GOT3 (cell line): Measurements from ENCODE around the gene UCMA.

Experiments
- DNase-seq: peaks from one replicate; lab custom pipeline; 2025; ENCODE audit warnings: mixed read lengths; lab: John Stamatoyannopoulos, UW

UCMA gene

DNA sequence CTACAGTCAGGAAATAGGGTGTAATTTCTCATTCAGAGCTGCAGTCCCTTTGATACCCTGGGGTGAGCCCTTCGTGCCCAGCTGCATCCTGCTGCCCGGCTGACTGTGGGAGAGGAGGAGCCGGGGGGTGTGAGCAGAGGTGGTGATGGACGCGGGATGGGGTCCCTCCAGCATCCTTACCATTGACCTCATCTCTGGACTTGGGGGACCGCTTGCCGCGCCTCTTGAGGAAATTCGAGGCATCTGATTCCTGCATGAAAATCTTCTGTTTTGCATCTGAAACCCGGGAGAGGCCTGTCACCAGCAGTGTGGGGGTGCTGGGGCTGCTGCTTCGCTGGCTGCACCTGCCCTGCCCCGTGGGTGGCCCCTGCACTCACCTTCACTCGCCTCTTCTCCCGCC is 816 bp downstream of the UCMA start:
- DNase-seq, result no peak

DNA sequence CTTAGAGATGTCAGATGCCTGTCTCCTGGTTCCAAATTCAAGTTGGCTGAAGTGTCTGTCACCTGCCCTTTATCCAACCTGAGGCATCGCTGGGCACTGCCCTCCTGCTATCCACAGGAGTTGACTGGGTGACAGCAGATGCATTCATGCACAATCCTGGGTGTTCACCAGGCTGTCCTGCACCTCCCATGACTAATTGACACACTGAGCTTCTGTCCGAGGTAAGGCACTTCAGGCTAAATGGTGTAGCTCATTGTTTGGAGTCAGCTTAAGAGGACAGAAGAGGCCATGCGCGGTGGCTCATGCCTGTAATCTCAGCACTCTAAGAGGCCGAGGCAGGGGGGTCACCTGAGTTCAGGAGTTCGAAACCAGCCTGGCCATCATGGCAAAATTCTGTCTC is 2.4 kb downstream of the UCMA start:
- no peak for DNase-seq

DNA sequence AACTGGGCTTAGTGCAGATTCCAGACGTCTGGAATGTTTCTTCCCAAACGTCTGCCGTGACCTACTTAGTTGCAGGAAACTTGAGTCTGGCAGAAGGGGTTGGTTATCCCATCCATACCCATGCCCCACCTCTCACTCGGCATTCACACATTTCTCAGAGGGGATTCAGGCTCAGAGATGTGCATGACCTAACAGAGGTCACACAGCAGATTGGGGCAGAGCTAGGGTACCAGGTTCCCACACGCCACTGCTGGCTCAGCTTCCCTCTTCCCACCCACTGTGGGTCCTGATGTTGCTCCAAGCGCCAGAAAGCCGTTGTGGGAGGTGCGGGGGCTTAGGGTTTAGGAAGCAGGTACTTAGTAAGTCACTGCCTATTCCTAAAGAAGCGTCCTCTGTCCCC is 3.0 kb downstream of the UCMA start:
- DNase-seq, result no peak

DNA sequence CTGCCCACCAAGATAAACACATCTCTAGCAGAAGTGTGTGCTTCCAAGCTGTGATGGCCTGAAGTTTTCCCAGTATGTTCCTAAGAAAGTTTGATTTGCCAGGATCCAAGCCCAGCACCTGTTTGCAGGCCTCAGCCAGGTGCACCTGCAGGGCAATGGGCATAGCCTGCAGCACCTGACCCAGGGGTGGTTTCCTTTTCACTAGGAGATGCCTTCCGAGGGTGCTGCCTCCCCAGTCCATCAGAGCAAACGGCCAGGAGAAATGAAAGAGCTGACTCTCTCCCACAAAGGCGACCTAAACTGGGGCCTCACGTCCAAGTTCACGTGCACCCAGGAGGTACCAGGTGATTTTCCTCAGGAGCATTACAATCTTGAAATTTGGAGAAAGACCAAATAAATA is 7.1 kb downstream of the UCMA start:
- no peak for DNase-seq

DNA sequence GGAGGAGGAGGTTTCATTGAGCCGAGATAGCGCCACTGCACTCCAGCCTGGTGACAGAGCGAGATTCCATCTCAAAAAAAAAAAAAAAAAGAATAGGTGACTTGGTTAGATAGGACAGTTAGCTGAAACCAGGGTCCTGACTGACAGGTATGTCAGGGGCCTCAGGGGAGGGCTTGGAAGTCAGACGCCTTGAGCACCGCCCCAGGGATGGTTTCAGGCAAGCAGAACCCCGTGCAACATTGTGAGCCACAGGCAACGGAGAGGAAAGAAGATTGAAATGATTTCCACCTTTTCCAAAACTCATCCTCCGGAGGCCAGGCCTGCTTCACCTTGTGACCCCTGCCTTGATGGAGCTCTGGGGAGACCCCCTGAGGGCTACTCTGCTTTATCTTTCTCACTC is 8.6 kb downstream of the UCMA start:
- DNase-seq, result no peak

DNA sequence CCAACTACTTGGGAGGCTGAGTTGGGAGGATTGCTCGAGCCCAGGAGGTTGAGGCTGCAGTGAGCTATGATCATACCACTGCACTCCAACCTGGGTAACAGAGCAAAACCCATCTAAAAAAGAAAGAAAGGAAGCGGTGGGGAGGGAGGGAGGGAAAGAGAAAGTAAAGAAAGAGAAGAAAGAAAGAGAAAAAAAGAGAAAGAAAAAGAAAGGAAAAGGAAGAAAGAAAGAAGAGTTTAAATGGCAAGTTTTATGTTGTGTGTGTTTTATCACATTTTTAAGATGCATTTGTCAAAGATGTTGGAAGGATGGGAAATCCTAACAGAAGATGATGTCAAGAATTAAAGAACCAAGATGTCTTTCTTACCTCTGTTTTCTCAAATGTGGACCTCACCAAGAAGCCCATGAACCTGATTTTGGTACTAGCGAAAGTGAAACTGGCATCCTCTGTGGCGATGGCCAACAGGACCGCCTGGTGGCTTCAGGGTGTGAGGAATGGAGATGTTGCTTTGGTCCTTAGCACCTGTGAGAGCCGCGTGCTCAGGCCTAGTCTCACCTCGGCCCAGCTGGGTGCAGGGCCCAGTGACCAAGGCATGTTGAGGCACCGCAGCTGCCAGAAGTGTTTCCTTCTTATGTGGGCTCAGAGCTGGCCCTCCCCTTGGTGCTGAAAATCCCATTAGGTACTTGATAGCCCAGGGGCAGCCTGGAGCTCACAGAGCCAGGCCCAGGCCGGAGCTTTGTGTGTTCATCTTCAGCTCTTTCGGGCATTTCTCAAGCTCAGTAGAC is 9.8 kb downstream of the UCMA start:
- DNase-seq, result no peak

DNA sequence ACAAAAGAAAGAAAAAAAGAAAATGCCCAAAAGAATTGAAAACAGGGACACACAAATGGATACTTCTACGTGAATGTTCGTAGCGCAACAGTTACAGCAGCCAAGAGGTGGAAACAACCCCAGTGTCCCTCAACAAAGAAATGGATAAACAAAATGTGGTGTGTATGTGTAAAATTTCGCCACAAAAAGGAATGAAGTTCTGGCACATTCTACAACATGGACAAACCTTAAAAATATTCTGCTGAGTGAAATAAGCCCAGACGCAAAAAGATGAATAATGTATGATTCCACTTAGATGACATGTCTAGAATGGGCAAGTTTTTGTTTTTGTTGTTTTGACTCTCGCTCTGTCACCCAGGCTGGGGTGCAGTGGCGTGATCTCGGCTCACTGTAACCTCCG is 10.9 kb downstream of the UCMA start:
- DNase-seq, result no peak

DNA sequence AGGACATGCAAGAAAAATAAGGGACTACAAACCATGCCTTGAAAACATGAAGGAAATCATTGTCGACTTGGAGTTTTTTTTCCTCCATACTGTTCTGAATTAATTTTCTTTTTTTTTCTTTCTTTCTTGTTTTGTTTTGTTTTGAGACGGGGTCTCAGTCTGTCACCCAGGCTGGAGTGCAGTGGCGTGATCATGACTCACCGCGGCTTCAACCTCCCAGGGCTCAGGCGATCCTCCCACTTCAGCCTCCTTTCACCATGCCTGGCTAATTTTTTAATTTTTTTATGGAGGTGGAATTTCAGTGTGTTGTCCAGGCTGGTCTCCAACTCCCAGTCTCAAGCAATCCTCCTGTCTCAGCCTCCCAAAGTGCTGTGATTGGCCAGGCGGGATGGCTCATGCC is 11.6 kb downstream of the UCMA start:
- no peak for DNase-seq

DNA sequence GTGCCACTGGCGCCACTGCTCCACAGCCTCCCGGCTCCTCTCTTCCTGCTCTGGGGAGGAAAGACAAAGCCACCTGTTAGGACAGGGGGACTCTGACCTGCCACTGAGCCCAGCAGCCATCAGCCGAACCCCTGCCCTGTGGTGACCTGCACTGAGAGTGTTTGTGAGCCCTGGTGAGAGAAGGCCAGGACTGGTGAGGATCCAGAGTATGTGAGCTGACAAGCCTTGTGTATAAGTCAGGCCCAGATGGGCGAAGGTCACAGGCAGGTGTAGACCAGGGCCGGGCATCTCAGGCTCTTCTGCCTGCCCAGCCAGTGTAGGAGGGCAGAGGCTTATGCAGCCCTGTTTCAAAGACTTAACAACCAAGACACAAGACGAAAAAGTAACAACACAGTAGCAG is 12.0 kb downstream of the UCMA start:
- DNase-seq, result no peak

DNA sequence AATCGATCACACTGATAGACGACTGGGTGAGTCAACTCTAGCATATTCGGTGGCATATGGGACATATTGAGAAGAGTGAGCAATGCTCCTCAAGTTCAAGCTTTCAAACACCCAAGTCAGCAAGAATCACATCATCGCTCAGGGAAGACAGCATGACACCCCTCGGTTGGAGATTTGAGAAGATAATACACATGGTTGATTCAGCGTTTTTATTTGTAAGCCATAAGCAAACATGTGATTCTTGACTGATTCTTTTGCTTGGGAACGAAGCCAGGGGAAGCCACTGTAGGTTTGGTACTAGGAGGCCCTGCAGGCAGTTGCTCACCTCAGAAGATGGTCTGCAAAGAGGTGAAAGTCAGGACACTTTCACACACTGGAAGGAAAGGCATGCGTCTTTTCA is 12.6 kb downstream of the UCMA start:
- no peak for DNase-seq

DNA sequence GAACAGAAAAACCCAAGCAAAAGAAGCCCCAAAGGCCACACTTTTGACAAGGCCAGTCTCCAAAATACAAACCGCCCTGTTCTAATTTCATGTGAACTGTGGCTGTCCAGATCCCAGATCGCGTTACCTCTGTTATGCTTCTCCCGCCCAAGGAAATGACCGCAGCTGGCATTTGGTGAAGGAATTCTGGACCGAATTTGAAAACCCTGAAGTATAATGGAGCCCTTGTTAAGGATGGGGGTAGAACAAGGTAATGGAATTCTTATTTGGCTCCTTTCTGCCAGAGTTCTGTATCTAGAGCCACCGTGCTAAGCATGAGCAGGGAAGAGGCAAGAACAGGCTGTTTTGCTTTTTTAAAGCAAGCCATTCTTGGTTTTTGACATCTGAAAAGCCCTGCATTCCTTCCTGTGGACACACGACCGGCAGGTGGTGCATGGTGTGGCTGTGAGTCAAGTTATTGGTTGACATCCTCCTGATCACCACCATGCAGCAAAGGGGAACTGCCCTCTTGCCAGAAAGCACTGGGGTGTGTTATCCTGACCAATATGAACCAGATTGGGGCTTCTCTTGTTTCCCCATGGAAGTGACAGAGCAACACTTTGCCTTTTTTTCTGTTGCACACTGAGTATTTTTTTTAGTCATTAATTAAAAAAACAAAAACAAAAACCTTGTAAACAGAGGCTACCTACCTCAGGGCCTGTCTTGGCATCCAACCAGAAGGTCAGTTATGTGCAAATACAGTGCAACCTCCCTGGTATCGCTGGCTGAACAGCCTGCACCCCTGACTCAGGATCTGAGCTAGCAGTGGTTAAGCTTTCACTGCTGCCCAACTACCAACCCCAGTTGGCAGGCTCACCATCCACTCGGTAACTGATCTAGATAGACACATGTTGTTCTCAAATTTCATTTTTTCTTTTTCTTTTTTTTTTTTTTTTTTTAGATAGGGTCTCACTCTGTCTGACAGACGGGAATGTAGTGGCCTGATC is 14.2 kb downstream of the UCMA start:
- no peak for DNase-seq

DNA sequence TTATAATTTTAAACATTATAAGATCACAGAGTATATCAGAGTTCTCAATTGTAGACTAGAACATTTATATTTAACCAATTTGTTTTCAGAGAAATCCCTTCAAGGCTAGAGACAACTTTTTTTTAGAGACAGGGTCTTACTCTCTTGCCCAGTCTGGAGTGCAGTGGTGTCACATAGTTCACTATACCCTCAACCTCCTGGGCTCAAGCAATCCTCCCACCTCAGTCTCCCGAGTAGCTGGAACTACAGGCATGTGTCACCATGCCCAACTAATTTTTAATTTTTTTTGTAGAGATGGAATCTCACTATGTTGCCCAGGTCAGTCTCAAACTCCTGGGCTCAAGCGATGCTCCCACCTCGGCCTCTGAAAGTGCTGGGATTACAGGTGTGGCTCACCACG is 15.3 kb downstream of the UCMA start:
- no peak for DNase-seq

DNA sequence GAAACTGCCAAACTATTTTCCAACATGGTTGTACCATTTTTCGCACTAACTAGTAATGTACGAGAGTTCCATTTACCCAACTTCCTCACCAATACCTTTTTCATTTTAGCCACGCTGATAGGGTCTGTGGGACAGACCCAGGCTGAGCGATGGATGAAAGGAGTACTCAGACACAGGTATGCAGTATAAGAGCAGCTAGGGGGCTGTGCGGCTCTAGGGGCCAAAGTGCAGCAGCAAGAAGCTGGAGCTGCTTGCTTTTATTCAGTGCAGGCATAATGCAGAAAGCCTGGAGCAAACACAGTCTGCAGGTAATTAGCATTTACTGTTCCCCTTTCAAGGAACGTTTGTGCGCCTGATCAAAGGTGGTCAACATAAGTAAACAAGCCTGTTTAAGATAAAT is 21.0 kb downstream of the UCMA start:
- no peak for DNase-seq

DNA sequence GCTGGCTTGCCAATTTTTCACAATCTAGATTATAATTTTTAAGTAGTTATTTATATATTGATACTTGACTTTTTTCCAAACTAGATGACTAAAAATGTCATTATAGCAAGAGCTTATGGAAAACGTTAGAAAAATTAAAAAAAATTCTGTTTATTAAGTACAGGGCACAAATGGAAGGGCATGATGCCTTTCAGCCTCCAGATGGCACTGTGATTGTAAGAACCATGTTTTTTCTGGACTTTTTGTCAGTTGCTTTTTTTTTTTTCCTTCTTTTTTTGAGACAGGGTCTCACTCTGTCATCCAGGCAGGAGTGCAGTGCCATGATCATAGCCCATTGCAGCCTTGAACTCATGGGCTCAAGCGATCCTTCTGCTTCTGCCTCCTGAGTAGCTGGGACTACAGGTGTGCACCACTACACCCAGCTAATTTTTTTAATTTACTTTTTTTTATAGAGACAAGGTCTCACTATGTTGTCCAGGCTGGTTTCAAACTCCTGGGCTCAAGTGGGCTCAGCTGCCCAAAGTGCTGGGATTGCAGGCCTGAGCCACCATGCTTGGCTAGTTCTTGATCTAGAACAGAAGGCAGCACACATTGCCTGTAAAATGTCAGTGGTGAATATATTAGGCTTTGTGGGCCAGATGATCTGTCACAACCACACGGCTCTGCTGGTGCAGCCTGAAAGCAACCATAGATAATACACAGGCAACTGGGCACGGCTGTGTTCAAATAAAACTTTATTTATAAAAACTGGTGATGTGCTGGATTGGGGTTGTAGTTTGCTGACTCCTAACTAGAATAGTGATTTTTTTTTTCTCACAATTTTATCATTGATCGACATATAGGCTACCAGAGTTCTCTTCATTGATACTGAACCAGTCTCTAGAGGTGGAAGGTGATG is 27.4 kb downstream of the UCMA start:
- DNase-seq, result no peak

DNA sequence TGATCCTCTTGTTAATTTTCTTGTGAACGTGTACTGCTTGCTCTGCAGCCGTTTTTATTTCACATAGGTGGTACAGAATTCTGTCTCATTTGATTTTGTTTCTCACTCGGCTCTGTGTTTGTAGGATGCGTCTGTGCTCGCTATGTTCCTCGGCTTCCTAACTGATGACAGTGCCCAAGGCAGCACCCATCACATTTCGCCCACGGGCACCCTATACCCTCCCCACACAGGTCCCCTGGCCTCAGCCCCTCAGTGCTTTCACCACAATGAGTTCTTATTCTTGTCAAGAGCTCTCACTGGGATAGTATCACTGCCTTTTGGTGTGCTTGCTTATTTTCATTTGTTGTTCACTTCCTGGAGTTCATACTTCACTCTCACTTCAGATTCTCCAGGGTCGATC is 28.1 kb downstream of the UCMA start:
- DNase-seq, result no peak

DNA sequence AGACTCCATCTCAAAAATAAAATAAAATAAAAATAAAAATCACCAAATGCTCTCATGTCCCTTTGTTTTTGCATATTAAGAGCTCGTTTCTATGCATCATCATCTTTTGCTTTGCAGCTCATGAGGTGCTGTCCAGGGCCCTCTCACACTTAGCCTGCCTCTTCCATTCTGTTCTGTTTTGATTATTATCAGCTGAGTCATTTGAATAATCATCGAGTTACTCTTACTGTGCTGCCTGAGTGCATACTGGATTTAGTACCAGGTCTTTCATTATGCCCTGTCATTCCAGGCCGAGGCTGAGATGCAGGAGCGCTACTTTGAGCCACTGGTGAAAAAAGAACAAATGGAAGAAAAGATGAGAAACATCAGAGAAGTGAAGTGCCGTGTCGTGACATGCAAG is 33.0 kb downstream of the UCMA start:
- no peak for DNase-seq

DNA sequence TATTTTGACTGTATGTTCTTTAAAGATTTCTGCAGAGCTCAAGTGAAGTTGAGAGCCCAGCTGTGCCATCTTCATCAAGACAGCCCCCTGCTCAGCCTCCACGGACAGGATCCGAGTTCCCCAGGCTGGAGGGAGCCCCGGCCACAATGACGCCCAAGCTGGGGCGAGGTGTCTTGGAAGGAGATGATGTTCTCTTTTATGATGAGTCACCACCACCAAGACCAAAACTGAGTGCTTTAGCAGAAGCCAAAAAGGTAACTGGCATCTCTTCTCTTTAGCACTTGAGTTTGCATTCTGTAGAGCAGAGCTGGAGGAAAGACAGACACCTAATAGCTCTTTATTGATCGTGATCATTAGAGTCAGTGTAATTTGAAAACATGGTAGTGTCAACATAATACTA is 39.2 kb downstream of the UCMA start:
- DNase-seq, result no peak

DNA sequence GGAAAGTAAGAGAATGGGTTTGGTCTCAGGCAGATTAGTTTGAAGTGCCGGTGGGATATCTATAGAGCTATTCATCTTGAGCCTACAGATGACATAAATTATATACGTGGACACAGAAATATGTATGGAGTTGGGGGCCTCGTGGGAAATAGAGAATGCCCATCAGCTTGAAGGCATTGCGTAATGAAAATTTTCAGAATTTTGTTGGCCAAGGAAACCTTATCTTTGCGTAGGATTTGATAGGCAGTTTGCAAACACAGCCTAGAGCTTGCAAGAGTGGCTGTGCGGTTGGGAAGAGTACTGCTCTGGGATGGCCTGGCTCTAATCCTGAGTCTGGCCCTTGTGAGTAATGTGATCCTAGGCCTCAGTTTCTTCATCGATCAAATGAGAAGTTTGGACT is 40.5 kb downstream of the UCMA start:
- DNase-seq, result no peak

DNA sequence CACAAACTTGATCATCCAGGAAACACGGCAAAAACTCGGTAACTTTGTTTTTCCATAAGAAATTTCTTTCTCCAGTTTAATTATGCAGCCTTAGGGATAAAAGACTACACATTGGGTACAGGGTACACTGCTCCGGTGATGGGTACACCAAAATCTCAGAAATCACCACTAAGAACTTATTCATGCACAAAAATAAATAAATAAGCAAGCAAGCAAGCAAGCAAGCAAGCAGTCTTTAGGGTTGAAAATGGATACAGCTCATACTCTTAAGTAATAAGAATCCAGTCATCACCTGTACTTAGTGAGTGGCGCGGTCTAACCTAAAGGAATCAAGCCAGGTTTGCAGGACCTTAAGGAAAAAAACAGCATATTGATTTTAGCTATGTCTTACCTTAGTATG is 42.8 kb downstream of the UCMA start:
- DNase-seq, result no peak

DNA sequence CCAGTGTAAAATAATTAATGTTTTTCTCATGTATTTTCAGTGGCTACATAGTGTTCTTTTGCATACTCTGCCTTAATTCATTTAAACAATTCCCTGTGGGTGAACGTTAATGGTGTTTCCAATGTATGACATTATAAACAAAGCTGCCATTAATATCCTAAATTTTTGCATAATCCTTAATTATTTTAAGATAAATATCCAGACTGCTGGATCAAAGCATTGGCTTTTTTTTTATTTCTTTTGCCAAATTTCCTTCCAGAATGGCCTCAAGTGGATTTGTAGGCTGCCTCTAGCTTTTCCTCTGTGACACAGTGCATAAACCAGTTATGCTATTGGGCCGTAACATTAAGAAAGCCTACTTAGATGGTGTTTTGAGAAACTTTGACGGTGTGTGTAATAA is 43.4 kb downstream of the UCMA start:
- DNase-seq, result no peak

DNA sequence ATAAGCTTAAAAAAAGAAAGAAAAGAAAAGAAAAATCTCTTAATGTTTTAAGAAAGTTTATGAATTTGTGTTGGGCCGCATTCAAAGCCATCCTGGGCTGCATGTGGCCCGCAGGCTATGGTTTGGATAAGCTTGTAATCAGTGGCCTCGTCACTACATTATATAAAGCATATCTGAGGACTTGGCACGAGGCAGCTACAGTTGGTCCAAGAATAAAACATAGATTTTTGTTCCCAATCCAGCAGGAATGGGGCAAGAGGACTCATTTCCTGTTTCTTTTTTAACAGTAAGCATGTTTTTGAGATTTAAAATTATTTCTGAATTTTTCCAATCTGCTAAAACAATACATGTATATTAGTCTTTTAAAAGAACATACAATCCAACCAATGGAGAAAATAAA is 44.2 kb downstream of the UCMA start:
- no peak for DNase-seq

DNA sequence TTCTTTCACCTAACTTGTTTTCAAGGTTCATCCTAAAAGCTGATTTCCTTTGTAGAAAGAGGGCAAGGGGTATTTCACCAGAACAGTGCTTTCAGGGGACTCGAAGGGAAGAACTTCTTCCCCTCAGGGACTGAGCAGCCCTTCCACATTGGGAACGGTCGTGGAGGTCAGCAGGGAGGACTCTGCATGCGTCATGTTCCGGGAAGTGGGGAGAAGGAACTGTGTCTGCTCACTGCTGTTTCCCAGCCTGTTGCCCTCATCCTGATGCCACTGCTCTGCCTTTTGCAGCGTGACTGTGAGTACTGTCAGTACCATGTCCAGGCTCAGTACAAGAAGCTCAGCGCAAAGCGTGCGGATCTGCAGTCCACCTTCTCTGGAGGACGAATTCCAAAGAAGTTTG is 45.6 kb downstream of the UCMA start:
- no peak for DNase-seq
